GM21423 (cell line): Measurements from ENCODE around the gene KRTAP9-8.
"Not testable (repeated sequence)": the region's sequence is repeated elsewhere in the genome, so short reads cannot be mapped to it uniquely, and the experiment has no call there.

Source experiments
- ATAC-seq: cut with Tn5 transposase; IDR thresholded peaks from one replicate; pipeline ENCODE4 v1.9.1; 2021; ENCODE audit warnings: mild to moderate bottlenecking, moderate library complexity; ENCODE audit not compliant: unreplicated experiment

KRTAP9-8 gene, protein sequence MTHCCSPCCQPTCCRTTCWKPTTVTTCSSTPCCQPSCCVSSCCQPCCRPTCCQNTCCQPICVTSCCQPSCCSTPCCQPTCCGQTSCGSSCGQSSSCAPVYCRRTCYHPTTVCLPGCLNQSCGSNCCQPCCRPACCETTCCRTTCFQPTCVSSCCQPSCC

DNA sequence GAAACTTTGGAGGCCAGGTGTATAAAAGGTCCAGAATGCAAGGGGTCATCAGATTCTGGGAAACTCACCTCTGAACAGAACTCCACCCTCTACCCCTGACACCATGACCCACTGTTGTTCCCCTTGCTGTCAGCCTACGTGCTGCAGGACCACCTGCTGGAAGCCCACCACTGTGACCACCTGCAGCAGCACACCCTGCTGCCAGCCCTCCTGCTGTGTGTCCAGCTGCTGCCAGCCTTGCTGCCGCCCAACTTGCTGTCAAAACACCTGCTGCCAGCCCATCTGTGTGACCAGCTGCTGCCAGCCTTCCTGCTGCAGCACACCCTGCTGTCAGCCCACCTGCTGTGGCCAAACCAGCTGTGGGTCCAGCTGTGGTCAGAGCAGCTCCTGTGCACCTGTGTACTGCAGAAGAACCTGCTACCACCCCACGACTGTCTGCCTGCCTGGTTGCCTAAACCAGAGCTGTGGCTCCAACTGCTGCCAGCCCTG is at the start of gene KRTAP9-8:
TSS of gene KRTAP9-8 (plus strand) at position 51 of the 489 bp plus-strand sequence. CDS start at position 104, 53 bp downstream.
- ATAC-seq: not testable (repeated sequence)

DNA sequence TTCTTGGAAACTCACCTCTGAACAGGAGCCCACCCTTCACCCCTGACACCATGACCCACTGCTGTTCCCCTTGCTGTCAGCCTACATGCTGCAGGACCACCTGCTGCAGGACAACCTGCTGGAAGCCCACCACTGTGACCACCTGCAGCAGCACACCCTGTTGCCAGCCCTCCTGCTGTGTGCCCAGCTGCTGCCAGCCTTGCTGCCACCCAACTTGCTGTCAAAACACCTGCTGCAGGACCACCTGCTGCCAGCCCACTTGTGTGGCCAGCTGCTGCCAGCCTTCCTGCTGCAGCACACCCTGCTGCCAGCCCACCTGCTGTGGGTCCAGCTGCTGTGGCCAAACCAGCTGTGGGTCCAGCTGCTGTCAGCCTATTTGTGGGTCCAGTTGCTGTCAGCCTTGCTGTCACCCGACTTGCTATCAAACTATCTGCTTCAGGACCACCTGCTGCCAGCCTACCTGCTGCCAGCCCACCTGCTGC is 47.9 kb upstream of the KRTAP9-8 start, which contains the start of gene KRTAP9-1:
TSS of gene KRTAP9-1 (plus strand) at position 51 of the 482 bp plus-strand sequence. CDS start at position 51, 0 bp downstream.
- not testable (repeated sequence) for ATAC-seq

DNA sequence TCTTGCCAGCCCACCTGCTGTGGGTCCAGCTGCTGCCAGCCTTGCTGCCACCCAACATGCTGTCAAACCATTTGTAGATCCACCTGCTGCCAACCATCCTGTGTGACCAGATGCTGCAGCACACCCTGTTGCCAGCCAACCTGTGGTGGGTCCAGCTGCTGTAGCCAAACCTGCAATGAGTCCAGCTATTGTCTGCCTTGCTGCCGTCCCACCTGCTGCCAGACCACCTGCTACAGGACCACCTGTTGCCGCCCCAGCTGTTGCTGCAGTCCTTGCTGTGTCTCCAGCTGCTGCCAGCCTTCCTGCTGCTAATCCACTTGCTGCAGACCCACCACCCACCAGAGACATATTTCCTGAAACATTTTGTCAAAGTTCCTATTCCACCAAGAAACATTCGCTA is 47.5 kb upstream of the KRTAP9-8 start:
- ATAC-seq: no peak

DNA sequence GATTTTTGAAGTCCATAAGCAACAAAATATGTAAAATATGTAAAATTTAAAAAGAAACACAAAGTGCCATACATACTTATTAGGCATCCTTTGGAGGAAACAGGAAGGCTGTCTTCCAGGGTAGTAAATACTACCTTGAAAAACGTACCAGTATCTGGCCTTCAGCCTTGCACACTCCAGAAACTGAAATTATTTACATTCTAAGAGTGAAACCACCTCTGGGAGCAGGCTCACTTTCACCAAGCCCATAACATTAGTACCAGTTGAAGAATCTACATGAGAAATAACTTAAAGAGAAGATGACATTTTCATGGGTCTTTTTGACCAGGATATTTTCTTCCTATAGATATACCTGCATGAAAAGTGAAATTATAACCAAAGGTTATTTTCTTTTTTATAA is 41.7 kb upstream of the KRTAP9-8 start:
- ATAC-seq: no peak

DNA sequence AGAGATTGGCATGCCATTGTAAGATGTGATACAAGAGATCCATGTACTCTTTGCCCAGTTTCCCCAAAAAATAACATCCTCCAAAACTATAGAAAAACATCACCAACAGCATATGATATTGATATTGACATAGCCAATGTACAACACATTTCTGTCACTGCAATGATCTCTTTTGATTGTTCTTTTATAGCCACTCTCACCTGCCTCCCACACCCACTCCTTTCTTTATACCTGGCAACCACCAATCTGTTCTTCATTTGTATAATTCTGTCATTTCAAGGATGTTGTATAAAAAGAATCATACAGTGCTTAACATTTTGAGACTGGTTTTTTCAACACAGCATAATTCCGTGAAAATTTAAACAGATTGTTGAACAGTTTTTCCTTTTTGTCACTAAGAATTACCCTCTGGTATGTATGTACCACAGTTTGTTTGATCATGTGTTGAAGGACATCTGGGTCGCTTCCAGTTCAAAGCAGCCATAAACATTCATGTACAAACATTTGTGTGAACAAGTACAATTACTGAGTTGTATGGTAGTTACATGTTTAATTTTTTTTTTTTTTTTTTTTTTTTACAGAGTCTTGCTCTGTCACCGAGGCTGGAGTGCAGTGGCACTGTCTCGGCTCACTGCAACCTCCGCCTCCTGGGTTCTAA is 38.2 kb upstream of the KRTAP9-8 start:
- no peak for ATAC-seq

DNA sequence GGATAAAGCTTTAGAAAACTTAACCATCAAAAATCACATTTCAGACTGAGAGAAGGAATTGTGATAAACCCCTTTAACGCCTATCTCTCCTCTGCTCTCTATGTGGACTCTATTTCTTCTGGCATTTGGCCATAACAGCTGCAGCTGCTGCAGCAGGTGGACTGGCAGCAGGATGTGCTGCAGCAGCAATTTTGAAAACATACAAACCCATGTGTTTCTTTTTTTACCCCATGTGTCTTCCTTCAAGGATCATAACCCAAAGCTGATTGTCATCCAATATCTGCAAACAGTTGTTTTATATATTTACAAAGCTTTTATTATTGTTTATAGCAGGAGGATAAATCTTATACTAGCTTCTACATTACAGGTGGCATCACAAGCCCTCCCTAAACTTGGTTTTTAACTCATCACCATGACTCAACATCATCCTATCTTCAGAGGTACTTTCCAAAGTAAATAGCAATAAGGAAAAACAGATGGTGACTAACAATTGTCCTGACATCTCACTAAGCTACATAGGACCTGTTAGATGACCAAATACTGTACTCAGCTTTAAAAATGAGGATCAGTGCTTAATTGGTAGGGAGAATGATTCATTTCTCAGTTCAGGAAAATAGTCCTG is 25.8 kb upstream of the KRTAP9-8 start:
- no peak for ATAC-seq

DNA sequence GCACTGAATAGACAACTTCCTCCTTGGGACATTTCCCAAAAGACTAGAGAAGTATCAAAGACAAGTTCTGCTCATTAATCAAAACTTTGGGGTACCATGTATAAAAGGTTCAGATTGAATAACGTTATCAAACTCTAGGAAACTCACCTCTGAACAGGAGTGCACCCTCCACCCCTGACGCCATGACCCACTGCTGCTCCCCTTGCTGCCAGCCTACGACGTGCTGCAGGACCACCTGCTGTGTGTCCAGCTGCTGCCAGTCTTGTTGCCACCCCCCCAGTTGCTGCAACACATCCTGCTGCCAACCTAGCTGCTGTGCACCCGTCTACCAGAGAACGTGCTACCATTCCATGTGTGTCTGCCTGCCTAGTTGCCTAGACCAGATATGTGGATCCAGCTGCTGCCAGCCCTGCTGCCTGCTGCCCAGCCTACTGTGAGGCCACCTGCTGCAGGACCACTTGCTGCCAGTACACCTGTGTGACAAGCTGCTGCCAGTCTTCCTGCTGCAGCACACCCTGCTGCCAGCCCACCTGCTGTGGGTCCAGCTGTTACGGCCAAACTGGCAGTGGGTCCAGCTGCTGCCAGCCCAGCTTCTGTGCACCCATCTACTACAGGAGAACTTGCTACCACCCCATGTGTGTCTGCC is 25.2 kb upstream of the KRTAP9-8 start:
- ATAC-seq: no peak

DNA sequence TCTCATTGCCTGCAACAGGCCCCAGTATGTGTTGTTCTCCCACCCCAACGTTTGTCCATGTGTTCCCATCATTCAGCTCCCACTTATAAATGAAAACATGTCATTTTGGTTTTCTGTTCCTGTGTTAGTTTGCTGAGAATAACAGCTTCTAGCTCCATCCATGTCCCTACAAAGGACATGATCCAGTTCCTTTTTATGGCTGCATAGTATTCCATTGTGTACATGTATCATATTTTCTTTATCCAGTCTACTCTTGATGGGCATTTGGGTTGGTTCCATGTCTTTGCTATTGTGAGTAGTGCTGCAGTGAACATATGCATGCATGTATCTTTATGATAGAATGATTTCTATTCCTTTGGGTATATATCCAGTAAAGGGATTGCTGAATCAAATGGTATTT is 22.1 kb upstream of the KRTAP9-8 start:
- ATAC-seq: no peak

DNA sequence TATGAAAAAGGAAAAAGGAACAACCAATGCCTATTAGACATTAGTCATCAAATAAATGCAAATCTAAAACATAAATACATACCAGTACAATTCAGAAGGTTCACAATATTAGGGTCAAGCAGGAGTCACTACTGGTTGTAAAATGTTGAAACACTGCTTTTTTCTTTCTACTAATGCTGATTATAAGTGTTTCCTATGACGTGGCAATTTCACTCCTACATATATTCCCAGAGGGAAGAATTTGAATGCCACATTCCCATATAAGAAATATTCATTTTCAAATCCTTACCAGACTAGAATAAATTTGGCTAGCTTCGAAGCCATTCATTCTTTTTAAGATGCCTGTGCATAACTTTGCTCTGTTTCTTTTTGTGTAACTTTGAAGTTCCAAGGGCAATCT is 14.0 kb upstream of the KRTAP9-8 start:
- ATAC-seq: no peak

DNA sequence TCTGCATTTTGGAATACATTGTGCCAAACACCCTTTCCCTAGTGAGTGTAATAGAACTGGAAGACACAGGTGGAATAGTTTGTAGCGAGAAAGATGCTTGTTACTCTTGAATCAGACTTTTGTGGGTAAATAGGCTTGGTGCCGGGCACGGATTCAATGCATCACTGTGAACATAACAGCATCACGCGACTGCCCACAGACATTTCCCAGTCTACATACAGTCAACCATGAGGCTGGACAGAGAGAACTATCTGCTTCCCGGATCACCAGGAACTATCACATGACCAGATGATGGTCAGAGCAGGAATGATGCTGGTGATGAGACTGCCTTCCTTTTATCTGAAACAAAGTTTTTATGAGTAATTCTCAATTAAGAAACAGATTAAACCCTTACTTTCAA is 11.7 kb upstream of the KRTAP9-8 start:
- no peak for ATAC-seq

DNA sequence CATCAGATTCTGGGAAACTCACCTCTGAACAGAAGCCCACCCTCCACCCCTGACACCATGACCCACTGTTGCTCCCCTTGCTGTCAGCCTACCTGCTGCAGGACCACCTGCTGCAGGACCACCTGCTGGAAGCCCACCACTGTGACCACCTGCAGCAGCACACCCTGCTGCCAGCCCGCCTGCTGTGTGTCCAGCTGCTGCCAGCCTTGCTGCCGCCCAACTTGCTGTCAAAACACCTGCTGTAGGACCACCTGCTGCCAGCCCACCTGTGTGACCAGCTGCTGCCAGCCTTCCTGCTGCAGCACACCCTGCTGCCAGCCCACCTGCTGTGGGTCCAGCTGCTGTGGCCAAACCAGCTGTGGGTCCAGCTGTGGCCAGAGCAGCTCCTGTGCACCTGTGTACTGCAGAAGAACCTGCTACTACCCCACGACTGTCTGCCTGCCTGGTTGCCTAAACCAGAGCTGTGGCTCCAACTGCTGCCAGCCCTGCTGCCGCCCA is 11.2 kb upstream of the KRTAP9-8 start, which contains the start of gene KRTAP9-2:
TSS of gene KRTAP9-2 (plus strand) at position 51 of the 498 bp plus-strand sequence. CDS start at position 58, 7 bp downstream.
- ATAC-seq: not testable (repeated sequence)

DNA sequence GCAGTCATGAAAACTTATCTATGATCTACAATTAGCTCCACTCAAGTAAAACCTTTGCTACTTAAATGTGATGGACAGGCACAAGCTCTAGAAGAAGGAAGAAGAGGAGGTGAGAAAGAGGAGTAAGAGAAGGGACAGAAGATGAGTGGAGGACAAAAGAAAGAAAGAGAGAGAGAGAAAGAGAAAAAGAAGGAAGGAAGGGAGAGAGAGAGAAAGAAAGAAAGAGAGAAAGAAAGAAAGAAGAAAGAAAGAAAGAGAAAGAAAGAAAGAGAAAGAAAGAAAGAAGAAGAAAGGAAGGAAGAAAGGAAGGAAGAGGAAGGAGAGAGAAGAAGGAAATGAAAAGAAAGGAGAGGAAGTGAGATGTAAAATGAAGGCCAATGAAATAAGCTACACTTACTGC is 7.7 kb upstream of the KRTAP9-8 start:
- ATAC-seq: no peak

DNA sequence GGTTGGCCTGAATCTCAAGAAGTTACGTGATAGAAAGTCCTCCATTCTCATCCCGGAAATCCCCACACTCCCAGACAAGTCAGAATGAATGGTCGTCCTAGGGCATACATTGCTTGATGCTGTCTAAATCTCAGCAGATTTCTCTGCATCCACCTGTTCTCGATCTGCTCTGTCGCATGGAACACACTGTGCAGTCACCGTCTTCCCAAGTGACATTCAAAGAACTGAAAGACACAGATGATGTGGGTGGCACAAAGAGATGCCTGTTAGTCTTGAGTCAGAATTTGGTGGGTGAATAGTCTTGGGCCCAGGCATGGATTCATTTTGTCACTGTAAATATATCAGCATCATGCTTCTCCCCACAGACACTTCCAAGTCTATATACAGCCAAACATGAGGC is 6.1 kb upstream of the KRTAP9-8 start:
- ATAC-seq: no peak

DNA sequence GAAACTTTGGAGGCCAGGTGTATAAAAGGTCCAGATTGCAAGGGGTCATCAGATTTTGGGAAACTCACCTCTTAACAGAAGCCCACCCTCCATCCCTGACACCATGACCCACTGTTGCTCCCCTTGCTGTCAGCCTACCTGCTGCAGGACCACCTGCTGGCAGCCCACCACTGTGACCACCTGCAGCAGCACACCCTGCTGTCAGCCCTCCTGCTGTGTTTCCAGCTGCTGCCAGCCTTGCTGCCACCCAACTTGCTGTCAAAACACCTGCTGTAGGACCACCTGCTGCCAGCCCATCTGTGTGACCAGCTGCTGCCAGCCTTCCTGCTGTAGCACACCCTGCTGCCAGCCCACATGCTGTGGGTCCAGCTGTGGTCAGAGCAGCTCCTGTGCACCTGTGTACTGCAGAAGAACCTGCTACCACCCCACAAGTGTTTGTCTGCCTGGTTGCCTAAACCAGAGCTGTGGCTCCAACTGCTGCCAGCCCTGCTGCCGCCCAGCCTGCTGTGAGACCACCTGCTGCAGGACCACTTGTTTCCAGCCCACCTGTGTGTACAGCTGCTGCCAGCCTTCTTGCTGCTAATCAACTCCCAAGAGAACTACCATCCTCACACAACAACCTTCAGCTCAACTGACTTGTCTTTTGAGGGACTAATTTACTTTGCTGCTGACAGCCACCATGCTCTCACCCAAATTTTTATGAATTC is 5.2 kb upstream of the KRTAP9-8 start, which contains the start of gene KRTAP9-3:
TSS of gene KRTAP9-3 (plus strand) at position 51 of the 707 bp plus-strand sequence. CDS start at position 104, 53 bp downstream.
- ATAC-seq: not testable (repeated sequence)

DNA sequence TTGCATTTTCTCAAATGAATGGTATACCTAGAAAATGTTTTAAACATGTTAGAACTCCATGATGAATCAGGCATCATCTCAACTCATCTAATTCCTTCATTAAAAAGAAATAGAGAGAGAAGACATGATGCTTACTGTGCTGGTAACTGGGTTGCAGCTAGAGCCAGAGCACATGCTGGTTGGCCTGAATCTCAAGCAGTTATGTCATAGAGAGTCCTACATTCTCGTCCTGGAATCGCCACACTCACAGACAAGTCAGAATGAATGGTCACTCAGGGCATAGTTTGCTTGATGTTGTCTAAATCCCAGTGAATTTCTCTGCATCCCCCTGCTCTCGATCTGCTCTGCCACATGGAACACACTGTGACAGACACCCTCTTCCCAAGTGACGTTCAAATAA is 683 bp upstream of the KRTAP9-8 start:
- not testable (repeated sequence) for ATAC-seq

DNA sequence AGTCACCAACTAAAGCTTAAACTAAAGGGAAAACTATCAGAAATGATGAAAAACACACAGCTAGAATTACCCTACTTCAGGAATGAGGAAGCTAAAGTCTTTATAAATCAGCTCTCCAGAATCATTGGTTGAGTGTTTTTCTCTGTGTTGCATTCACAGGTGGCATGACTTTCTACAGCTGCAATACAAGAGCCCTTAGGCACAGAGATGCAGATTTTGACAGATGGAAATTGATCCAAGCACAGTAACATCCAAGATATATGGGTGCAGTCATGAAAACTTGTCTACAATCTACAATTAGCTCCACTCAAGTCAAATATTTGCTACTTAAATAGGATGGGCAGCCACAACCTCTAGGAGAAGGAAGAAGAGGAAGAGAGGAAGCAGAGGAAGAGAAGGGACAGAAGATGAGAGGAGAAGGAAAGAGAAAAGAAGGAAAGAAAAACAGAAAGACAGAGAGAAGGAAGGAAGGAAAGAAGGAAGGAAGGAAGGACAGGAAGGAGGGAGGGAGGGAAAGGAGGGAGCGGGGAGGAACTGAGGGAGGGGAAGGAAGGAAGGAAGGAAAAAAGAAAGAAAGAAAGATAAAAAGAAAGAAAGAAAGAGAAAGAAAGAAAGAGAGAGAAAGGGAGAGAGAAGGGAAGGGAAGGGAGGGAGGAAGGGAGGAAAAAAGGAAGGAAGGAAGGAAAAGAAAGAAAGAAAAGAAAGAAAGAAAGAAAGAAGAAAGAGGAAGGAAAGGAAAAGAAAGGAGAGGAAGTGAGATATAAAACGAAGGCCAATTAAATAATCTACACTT is 9.4 kb downstream of the KRTAP9-8 start:
- not testable (repeated sequence) for ATAC-seq

DNA sequence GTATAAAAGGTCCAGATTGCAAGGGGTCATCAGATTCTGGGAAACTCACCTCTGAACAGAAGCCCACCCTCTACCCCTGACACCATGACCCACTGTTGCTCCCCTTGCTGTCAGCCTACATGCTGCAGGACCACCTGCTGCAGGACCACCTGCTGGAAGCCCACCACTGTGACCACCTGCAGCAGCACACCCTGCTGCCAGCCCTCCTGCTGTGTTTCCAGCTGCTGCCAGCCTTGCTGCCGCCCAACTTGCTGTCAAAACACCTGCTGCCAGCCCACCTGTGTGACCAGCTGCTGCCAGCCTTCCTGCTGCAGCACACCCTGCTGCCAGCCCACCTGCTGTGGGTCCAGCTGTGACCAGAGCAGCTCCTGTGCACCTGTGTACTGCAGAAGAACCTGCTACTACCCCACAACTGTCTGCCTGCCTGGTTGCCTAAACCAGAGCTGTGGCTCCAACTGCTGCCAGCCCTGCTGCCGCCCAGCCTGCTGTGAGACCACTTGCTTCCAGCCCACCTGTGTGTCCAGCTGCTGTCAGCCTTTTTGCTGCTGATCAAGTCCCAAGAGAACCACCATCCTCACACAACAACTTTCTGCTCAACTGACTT is 11.9 kb downstream of the KRTAP9-8 start, which contains the start of gene KRTAP9-4:
TSS of gene KRTAP9-4 (plus strand) at position 51 of the 604 bp plus-strand sequence. CDS start at position 85, 34 bp downstream.
- not testable (repeated sequence) for ATAC-seq

DNA sequence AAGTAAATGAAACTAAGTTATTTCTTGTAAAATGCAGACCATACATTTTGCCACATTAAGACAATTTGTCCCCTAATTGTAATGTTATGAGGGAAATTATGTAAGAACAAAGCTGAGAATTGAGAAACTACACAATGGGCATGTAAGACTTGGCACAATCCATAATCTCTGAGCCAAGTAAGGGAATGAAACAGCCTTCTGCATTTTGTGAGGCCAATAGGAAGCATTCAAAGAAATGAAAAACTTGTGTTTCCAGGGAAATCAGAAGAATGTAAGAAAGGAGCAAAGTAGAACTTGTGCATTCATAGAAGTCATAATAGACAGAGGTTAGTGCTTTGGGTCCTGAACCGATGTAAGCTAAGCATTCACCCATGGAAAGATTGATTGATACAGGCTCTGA is 13.5 kb downstream of the KRTAP9-8 start:
- no peak for ATAC-seq

DNA sequence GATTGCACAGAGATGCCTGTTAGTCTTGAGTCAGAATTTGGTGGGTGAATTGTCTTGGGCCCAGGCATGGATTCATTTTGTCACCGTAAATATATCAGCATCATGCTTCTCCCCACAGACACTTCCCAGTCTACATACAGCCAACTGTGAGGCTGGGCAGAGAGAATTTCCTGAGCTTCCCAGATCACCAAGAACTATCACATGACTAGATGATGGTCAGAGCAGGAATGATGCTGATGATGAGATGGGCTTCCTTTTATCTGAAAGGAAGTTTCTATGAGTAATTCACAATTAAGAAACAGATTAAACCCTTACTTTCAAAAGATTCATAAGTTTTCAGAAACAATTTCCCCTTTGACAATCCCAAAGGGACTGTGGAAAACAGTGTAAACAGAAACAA is 17.1 kb downstream of the KRTAP9-8 start:
- no peak for ATAC-seq
